ENCODE data around the gene TNIK.

GRCh38 chr3:171455603-171456550, 4.3 kb downstream of the TNIK start:
- TF ChIP-seq CTCF (IDR thresholded peaks at IDR 0.05) (no peak), POLR2AphosphoS5 (IDR thresholded peaks at IDR 0.05) (no peak)
